ENCODE results near the gene VPS54.

- TF ChIP-seq EP300 (IDR thresholded peaks at IDR 0.05) (no peak), POLR2A (IDR thresholded peaks at IDR 0.05) (no peak)
- TF ChIP-seq, protein P1, sequence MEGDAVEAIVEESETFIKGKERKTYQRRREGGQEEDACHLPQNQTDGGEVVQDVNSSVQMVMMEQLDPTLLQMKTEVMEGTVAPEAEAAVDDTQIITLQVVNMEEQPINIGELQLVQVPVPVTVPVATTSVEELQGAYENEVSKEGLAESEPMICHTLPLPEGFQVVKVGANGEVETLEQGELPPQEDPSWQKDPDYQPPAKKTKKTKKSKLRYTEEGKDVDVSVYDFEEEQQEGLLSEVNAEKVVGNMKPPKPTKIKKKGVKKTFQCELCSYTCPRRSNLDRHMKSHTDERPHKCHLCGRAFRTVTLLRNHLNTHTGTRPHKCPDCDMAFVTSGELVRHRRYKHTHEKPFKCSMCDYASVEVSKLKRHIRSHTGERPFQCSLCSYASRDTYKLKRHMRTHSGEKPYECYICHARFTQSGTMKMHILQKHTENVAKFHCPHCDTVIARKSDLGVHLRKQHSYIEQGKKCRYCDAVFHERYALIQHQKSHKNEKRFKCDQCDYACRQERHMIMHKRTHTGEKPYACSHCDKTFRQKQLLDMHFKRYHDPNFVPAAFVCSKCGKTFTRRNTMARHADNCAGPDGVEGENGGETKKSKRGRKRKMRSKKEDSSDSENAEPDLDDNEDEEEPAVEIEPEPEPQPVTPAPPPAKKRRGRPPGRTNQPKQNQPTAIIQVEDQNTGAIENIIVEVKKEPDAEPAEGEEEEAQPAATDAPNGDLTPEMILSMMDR (IDR thresholded peaks at IDR 0.05): no peak
Observed at GRCh38 chr2:63977904-63978303, 41.3 kb downstream of the VPS54 start.

Data from gastroesophageal sphincter (tissue), 3 donors.